ENCODE results near the gene PDE1C.

DNA sequence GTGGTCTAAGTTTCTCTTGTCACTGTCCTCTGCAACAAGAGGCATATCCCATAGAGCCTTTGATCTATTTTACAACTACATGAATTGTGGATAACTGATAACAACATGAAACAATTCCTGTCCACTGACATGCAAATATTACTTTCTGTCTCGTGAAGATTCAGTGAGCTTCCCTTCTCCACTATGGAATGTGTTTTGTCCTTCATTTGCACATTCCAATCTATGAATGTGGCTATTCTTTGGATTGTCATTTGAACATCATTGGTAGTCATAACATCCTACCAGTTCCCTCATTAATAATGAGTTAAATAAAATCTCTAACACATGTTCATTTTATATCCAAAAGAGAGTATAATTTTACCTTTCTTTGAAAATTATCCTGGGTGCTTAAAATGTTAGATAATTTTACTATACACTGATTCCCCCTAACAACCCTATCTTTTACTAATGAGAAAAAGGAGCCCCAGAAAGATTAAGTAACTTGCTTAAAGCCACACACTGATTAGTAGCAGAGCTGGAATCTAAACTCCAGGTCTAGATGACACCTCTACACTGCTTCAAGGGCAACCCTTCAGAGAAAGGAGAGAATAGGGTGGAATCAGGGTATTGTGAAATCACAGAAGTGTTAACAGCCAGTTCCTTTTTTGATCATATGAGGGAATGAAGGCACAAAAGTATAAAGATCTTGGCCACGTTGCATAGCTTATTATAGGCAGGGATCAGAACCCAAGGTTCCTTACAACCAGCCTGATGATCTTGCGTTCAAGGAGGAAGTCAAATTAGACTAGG lies 39.1 kb downstream of the PDE1C start:
- TF ChIP-seq EZH2 (IDR thresholded peaks at IDR 0.05; ENCODE audit: insufficient read depth, poor library complexity, severe bottlenecking) (no peak), EZH2phosphoT487 (IDR thresholded peaks at IDR 0.05; ENCODE audit: insufficient read depth, low read depth) (no peak)

Measured in GM23248 (cell line).